BE2C (cell line): ENCODE measurements around the gene CREB5.

Experiments used
- DNase-seq: peaks from one replicate; pipeline ENCODE4 v3.0.0-alpha.2; 2020
- H3K27me3 ChIP-seq: fragments of 250-450 bp; sonication (Bioruptor Pico); 2 replicates; pipeline ENCODE4 v1.5.1; 2020; ENCODE audit warnings: mild to moderate bottlenecking
- H3K36me3 ChIP-seq: fragments of 250-450 bp; sonication (Bioruptor Pico); 2 replicates; pipeline ENCODE4 v1.5.1; 2020; ENCODE audit warnings: mild to moderate bottlenecking
- H3K4me1 ChIP-seq: fragments of 250-450 bp; sonication (Bioruptor Pico); 2 replicates; pipeline ENCODE4 v1.5.1; 2020
- H3K4me3 ChIP-seq: 2 replicates; pipeline ENCODE4 v1.5.1; 2011; ENCODE audit warnings: low read depth, low read length
- H3K9me3 ChIP-seq: fragments of 250-450 bp; sonication (Bioruptor Pico); 2 replicates; pipeline ENCODE4 v1.5.1; 2020
- CTCF ChIP-seq: IDR thresholded peaks from 2 replicates; pipeline ENCODE4 v1.5.1; 2012; ENCODE audit warnings: mild to moderate bottlenecking, low read depth, low read length

CREB5 gene

DNA sequence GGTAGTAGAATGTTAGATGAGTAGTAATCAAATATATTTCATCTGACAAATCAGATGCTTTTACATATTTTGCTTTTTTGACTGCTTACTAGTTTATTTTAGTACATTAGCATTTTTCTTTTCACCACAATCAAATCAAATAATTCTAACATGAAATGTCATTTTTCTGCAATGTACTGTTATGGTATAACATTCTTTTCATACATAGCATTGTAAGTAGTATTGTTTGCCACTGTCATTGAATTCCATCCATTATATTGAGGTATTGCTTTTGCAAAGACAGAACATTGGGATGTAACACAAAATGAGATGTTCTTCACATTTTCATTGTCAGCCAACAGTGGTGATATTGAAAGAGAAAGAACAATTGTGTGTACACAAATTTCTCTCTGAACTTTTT, 438.4 kb downstream of the CREB5 start:
- Histone ChIP-seq H3K4me1 (no peaks in the 10 kb centered on the region), H3K36me3 (no peaks in the 10 kb centered on the region), H3K9me3 (no peaks in the 10 kb centered on the region), H3K4me3 (no peak overlapping the region), H3K27me3 (peaks cover 17% of the 10 kb centered on the region)
- TF ChIP-seq CTCF: no peak
- DNase-seq: no peak

DNA sequence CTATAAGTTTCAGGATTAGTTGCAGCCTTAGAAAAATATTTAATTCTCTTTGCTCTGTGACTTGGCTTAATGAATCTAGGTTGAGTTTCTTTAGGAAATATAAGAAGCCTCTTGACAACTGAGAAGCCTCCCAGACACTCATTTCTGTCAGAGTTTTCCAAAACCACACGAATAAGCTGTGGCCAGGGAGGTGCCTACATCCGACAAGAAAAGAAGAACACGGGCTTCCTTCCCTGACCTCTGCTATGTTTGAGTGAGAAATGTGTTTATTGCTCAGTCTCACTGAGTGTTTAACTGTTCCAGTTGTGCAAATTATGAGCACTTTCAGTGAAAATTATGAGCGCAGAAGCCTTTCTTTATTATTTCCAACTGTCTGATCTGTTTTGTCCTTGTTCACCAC, 440.8 kb downstream of the CREB5 start:
- Histone ChIP-seq H3K36me3 (no peaks in the 10 kb centered on the region), H3K27me3 (peaks cover 17% of the 10 kb centered on the region), H3K4me3 (no peak overlapping the region), H3K9me3 (no peaks in the 10 kb centered on the region), H3K4me1 (no peaks in the 10 kb centered on the region; the same call in 1 of the 2 replicates)
- TF ChIP-seq CTCF: no peak
- DNase-seq: no peak

DNA sequence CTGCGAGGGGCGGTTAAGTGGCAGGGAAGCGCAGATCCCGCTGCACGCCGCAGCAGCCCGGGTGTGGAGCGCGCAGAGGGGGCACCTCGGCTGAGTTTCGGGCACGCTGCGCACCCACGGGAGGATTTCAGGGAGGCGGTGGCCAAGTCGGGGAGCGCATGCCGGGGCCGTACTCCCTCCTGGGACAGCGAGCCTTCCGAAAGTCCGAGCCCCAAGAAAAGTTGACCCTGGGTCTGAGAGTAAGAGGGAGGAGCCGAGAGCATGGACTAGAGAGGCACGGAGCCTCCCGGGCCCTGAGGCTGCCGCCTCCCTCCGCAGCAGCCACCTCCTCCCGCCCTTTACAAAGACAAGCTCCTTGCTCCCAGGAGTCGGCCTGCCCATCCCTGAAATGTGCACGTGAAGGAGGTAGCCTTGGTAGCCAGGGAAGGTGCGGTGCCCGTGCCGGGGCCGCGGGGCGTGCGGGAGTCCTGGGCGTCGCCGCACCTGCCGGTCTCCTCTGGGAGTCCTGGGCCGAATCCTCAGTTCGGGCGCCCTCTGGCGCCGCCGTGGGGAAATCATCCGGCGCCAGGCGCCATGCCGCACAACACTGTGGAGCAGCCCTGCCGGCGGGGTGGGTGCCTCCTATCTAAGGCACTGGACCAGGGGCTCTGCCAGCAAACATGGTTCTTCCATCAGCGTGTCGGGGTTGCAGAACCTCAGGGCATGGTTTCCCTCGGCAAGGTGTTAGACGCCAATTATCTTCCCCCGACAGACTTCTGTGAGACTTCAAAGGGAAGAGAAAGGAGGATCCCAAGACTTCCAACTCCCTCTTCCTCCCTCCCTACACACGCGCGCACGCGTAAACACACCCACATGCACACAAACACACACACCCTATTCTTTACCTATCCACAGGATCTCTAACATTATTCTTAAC, 441.8 kb downstream of the CREB5 start:
- no peaks in the 10 kb centered on the region for H3K9me3 ChIP-seq
- H3K4me3 ChIP-seq: peak overlapping the region; percentile 63
- peaks cover 17% of the 10 kb centered on the region for H3K27me3 ChIP-seq

DNA sequence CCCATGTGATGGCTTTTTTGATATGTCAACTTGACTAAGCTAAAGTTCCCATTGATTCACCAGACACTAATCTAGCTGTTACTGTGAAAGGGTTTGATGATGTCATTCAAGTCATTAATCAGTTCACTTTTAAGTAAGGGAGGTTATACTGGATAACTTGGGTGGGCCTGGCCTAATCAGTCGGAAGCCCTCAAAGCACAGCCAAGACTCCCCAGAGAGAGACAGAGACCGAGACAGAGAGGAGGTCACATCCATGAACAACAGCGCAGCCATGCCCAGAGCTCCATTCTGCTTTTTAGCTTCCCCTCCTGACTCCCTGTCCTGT, 442.4 kb downstream of the CREB5 start:
- no peak overlapping the region for H3K4me3 ChIP-seq
- H3K9me3 ChIP-seq: no peaks in the 10 kb centered on the region
- DNase-seq: no peak
- H3K4me1 ChIP-seq: no peaks in the 10 kb centered on the region; the same call in 1 of the 2 replicates
- TF ChIP-seq CTCF: no peak
- H3K27me3 ChIP-seq: peaks cover 17% of the 10 kb centered on the region
- H3K36me3 ChIP-seq: no peaks in the 10 kb centered on the region

More for the DNA sequence above, 441.8 kb downstream of the CREB5 start:
- TF ChIP-seq CTCF: peak; percentile 86
- Histone ChIP-seq H3K36me3 (no peaks in the 10 kb centered on the region), H3K4me1 (no peaks in the 10 kb centered on the region; the same call in 1 of the 2 replicates)
- DNase-seq: peak; percentile 86

DNA sequence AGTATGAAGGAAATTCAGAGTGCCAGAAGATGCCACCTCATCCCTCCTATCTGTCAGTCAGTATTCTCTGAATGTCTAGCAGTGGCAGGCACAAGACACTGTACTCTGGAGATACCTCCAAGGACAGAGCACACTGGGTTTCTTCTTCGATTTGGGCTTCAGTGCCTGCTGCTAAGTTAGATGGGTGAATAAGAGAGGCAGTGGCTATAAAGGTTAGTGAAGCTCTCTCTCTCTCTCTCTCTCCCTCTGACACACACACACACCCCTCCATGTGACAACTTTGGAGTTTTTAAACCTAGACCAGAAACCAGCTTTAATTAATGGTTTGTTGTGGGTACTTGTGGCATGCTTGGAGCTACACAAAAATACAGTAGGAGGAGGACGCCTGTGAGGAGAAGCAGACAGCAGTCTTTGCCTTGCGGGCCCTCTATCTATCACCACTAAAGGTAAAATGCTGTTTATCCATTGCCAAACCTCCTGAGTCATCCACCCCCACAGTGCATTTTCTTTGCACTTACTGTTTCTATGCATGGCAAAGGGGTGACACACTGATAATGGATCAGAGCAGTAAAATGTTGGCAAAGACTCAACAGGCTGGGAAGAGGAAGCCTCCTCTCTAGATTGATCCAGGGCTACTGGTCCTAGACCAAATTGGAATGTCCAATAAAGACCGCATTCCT, 443.4 kb downstream of the CREB5 start:
- no peaks in the 10 kb centered on the region for H3K36me3 ChIP-seq
- no peaks in the 10 kb centered on the region; the same call in 1 of the 2 replicates for H3K4me1 ChIP-seq
- H3K4me3 ChIP-seq: no peak overlapping the region
- H3K9me3 ChIP-seq: no peaks in the 10 kb centered on the region
- TF ChIP-seq CTCF: no peak
- DNase-seq: peak; percentile 37
- peaks cover 17% of the 10 kb centered on the region for H3K27me3 ChIP-seq

GRCh38 chr7:28856656-28857055, 444.3 kb downstream of the CREB5 start:
- Histone ChIP-seq H3K27me3 (peaks cover 17% of the 10 kb centered on the region), H3K36me3 (no peaks in the 10 kb centered on the region), H3K4me3 (no peak overlapping the region), H3K9me3 (no peaks in the 10 kb centered on the region), H3K4me1 (no peaks in the 10 kb centered on the region; the same call in 1 of the 2 replicates)
- DNase-seq: no peak
- TF ChIP-seq CTCF: no peak
